B cell (primary cell): ENCODE measurements around the gene ZG16. TPM values are rescaled to one million over a fixed set of nuclear protein-coding genes. Genes with fewer than 3 reads are reported as not detected.
A peak's percentile ranks its signal among the peaks of the same experiment; 100 is the strongest.

Experiments used
- ATAC-seq: fragments of 200-7000 bp; cut with Tn5 transposase; one replicate; pipeline ENCODE4 v1.10.0; 2021; ENCODE audit warnings: low read depth, mild to moderate bottlenecking, moderate number of reproducible peaks, moderate library complexity
- CTCF ChIA-PET: fragments of 350-600 bp; sonication (Branson Sonifier 250); formaldehyde crosslinking; loops from one replicate; lab custom pipeline; 2021; ENCODE audit warnings: antibody characterized with exemption, inconsistent platforms; lab: Charles Lee
- POLR2A ChIA-PET: fragments of 350-600 bp; sonication (Branson Sonifier 250); formaldehyde crosslinking; loops from one replicate; lab custom pipeline; 2021; ENCODE audit warnings: antibody characterized with exemption; lab: Charles Lee
- DNase-seq: peaks from one replicate; pipeline ENCODE4 v3.0.0; 2013
- H2AFZ ChIP-seq: 2 replicates; pipeline ENCODE4 v1.6.1; 2012; ENCODE audit warnings: mild to moderate bottlenecking, low read depth, low read length; ENCODE audit not compliant: insufficient read depth, poor library complexity, severe bottlenecking
- H3K27ac ChIP-seq, 2 donors: 1 replicate in 1 of 2; 2 replicates in 1 of 2; pipeline ENCODE4 v1.5.1; 2012 to 2013; ENCODE audit warnings: low read length in 2 of 2, mild to moderate bottlenecking in 2 of 2, moderate library complexity in 1 of 2
- H3K27me3 ChIP-seq, 4 experiments: fragments of 200-600 bp in 1 of 4; sonication (generic) in 1 of 4; replicated peaks in 1 of 4; 1 replicate in 2 of 4; 2 replicates in 2 of 4; pipeline versions ENCODE4 v1.6.1 to v1.7.0; 2013 to 2016; ENCODE audit warnings: low read length in 3 of 4, mild to moderate bottlenecking in 2 of 4, mixed read lengths in 1 of 4, moderate library complexity in 1 of 4; ENCODE audit not compliant: insufficient read depth in 4 of 4, control insufficient read depth in 3 of 4; ENCODE audit errors: control extremely low read depth in 1 of 4
- H3K36me3 ChIP-seq, 2 experiments: replicated peaks in 1 of 2; 1 replicate in 1 of 2; 2 replicates in 1 of 2; pipeline versions ENCODE4 v1.6.1 to v1.7.1; 2013; ENCODE audit warnings: low read length in 1 of 2; ENCODE audit not compliant: insufficient read depth in 2 of 2, control insufficient read depth in 1 of 2; ENCODE audit errors: control extremely low read depth in 1 of 2, extremely low read depth in 1 of 2
- H3K4me1 ChIP-seq, 2 donors: fragments of 200-600 bp in 1 of 2; sonication (generic) in 1 of 2; 1 replicate in 1 of 2; 2 replicates in 1 of 2; pipeline versions ENCODE4 v1.5.1 to v1.6.1; 2013 to 2017; ENCODE audit warnings: low read length in 2 of 2; ENCODE audit not compliant: control insufficient read depth in 2 of 2, insufficient read depth in 2 of 2
- H3K4me2 ChIP-seq: replicated peaks from 2 replicates; pipeline ENCODE3; 2012; ENCODE audit warnings: mild to moderate bottlenecking, low read depth, low read length; ENCODE audit not compliant: poor library complexity, severe bottlenecking
- H3K4me3 ChIP-seq, 5 experiments: fragments of 200-600 bp in 1 of 5; sonication (generic) in 1 of 5; 1 replicate in 3 of 5; 2 replicates in 2 of 5; pipeline versions ENCODE4 v1.5.1 to v1.7.0; 2011 to 2016; ENCODE audit warnings: low read length in 4 of 5, mild to moderate bottlenecking in 4 of 5, low read depth in 2 of 5, control low read depth in 1 of 5, moderate library complexity in 1 of 5; ENCODE audit not compliant: insufficient read depth in 1 of 5; ENCODE audit errors: control extremely low read depth in 1 of 5, extremely low read depth in 1 of 5
- H3K79me2 ChIP-seq: fragments of 200-600 bp; sonication (generic); one replicate; pipeline ENCODE4 v1.6.0; 2016; ENCODE audit warnings: low read length; ENCODE audit not compliant: control insufficient read depth, insufficient read depth
- H3K9ac ChIP-seq: fragments of 200-600 bp; sonication (generic); 2 replicates; pipeline ENCODE4 v1.6.1; 2017; ENCODE audit warnings: mild to moderate bottlenecking, low read length, moderate library complexity
- H3K9me3 ChIP-seq, 3 donors: one replicate each; pipeline versions ENCODE4 v1.6.1 to v1.7.1; 2013; ENCODE audit warnings: low read length in 2 of 3; ENCODE audit not compliant: control insufficient read depth in 2 of 3, insufficient read depth in 1 of 3; ENCODE audit errors: control extremely low read depth in 1 of 3
- H4K20me1 ChIP-seq: 2 replicates; pipeline ENCODE4 v1.6.0; 2012; ENCODE audit warnings: mild to moderate bottlenecking, low read length; ENCODE audit not compliant: insufficient read depth, control insufficient read depth, poor library complexity, severe bottlenecking
- H3K27ac Mint-ChIP-seq: one replicate; pipeline ENCODE4 v1.8.0; 2021; ENCODE audit warnings: mixed read lengths
- H3K27me3 Mint-ChIP-seq: one replicate; pipeline ENCODE4 v1.8.0; 2021; ENCODE audit warnings: mixed read lengths
- H3K4me1 Mint-ChIP-seq: one replicate; pipeline ENCODE4 v1.8.0; 2021; ENCODE audit warnings: mixed read lengths
- H3K4me3 Mint-ChIP-seq: one replicate; pipeline ENCODE4 v1.8.0; 2021; ENCODE audit warnings: mixed read lengths
- H3K9me3 Mint-ChIP-seq: one replicate; pipeline ENCODE4 v1.8.0; 2022; ENCODE audit warnings: mixed read lengths; ENCODE audit not compliant: insufficient read depth
- CTCF ChIP-seq: fragments of 200-600 bp; IDR thresholded peaks from one replicate; pipeline ENCODE4 v1.8.0; 2022; ENCODE audit warnings: antibody characterized with exemption, mild to moderate bottlenecking
- EZH2 ChIP-seq: IDR thresholded peaks from 2 replicates; pipeline ENCODE4 v1.6.1; 2012; ENCODE audit warnings: borderline replicate concordance, low read depth, mild to moderate bottlenecking, moderate library complexity, low read length; ENCODE audit not compliant: insufficient read depth, poor library complexity, severe bottlenecking
- WGBS: methylation state at CpG from one replicate; pipeline ENCODE4 v1.1.5; 2013; ENCODE audit warnings: missing lambda C conversion rate; ENCODE audit not compliant: insufficient coverage; 5-methylcytosine and 5-hydroxymethylcytosine counted together
- intact Hi-C: fragments of 100-400 bp; cut with micrococcal nuclease; formaldehyde crosslinking; loops from one replicate; pipeline ENCODE4 v1.10.0; 2022
- polyA plus RNA-seq: library from polyadenylated mRNA; depleted of rRNA; stranded (reverse); fragments of >200 nt; gene quantifications from 2 replicates; pipeline ENCODE4 v1.2.3, GENCODE V29; 2012
- total RNA-seq, 2 donors: library from RNA; stranded (reverse); fragments of 120-200 nt in 1 of 2; gene quantifications; 1 replicate in 1 of 2; 2 replicates in 1 of 2; pipeline versions ENCODE4 v1.2.3 to v1.2.4, GENCODE V29; 2013 to 2022

ZG16 gene
- total and polyA plus RNA-seq, 2 donors (not counting 1 experiment from before 2014, with no cell fraction given), result 0.06 TPM; not detected in 1

GRCh38 chr16:29820271-29820701, 42.2 kb downstream of the ZG16 start, which contains the start of gene MVP:
MVP (plus strand) TSS chr16:29820462; CDS start chr16:29830550, 10,088 bp downstream.
- H3K27ac Mint-ChIP-seq, result peak within 1 kb of the TSS; percentile 95
- H3K4me1 ChIP-seq, result peaks cover 38 to 55% of the 10 kb centered on the region in 2 donors
- DNase-seq (peak; percentile 68), ATAC-seq (peak; percentile 7)
- ChIA-PET POLR2A (interaction anchor here (0.5 to 1.3 kb wide), 5 partner anchors 15 to 191 kb away, joined by 3 to 4 read pairs (median 3); no protein-coding TSS in a partner anchor), CTCF (interaction anchor here (0.6 to 5.7 kb wide), 9 partner anchors 9 to 874 kb away, joined by 3 to 66 read pairs (median 5); partner anchors contain the start of genes KIF22 and MAZ)
- TF ChIP-seq EZH2 (no peak), CTCF (no peak)
- peak within 1 kb of the TSS; percentile 43 to 93 (median 57) for H3K4me3 ChIP-seq
- peak within 1 kb of the TSS; percentile 96 for H3K4me3 Mint-ChIP-seq
- peak within 1 kb of the TSS; percentile 65 for H3K9ac ChIP-seq
- intact Hi-C loops, result loop anchor here (1.0 to 2.0 kb wide), 2 partner anchors 29 to 43 kb away; partner anchors contain the start of gene CDIPT
- peak within 1 kb of the TSS; percentile 61 for H2AFZ ChIP-seq
- H3K4me1 Mint-ChIP-seq, result peaks cover 67% of the 10 kb centered on the region
- WGBS, result 0% methylated on average over 4 of the region's 4 CpGs
- H3K36me3 ChIP-seq, result peaks cover 0 to 22% of the 10 kb centered on the region in 2 experiments
- H3K9me3 Mint-ChIP-seq, result no peaks in the 10 kb centered on the region
- no peaks in the 10 kb centered on the region for H3K9me3 ChIP-seq
- peaks cover 73% of the 10 kb centered on the region for H4K20me1 ChIP-seq
- H3K4me2 ChIP-seq, result peak within 1 kb of the TSS; percentile 73
- H3K27ac ChIP-seq, result peak within 1 kb of the TSS; percentile 82 to 95
- H3K27me3 Mint-ChIP-seq, result no peaks in the 10 kb centered on the region
- H3K79me2 ChIP-seq, result peaks cover 87% of the 10 kb centered on the region
- H3K27me3 ChIP-seq, result no peaks in the 10 kb centered on the region
